ENCODE measurements around the gene BEND2.

- no peak for TF ChIP-seq CTCF (IDR thresholded peaks at IDR 0.05)
- no peak for TF ChIP-seq POLR2AphosphoS5 (IDR thresholded peaks at IDR 0.05; ENCODE audit: low read depth, low read length)
- TF ChIP-seq SIN3A (IDR thresholded peaks at IDR 0.05; ENCODE audit: borderline replicate concordance, insufficient read depth, low read depth, low read length): no peak
- TF ChIP-seq REST (IDR thresholded peaks at IDR 0.05; ENCODE audit: insufficient read depth in 1 of 2, low read depth in 2 of 2, low read length in 1 of 2): no peak
Observed at GRCh38 chrX:18194688-18195087, 26.0 kb downstream of the BEND2 start.

Measured in Panc1 (cell line).